HG02973 (cell line): ENCODE data around the gene ZNF281.
"Not testable (repeated sequence)": the region's sequence is repeated elsewhere in the genome, so short reads cannot be mapped to it uniquely, and the experiment has no call there.

Source experiments
- ATAC-seq: cut with Tn5 transposase; IDR thresholded peaks from one replicate; pipeline ENCODE4 v1.9.1; 2021; ENCODE audit warnings: moderate library complexity; ENCODE audit not compliant: unreplicated experiment

Gene ZNF281

GRCh38 chr1:200365897-200366426 is 43.9 kb downstream of the ZNF281 start:
- no peak for ATAC-seq

DNA sequence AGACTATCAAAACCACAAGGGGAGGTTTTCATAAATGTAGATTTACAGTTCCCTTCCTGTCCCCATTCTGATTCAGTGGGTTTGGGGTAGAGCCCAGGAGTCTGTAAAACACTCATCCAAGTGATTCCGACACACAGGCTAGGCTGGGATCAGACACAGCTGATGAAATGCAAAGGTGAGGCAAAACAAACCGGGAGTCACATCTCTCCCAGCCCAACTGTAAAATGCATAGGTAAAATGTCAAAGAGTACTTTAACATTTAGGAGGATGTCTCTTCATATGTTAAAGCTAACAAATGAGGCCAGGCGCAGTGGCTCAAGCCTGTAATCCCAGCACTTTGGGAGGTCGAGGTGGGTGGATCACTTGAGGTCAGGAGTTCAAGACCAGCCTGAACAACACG is 45.0 kb downstream of the ZNF281 start:
- no peak for ATAC-seq

DNA sequence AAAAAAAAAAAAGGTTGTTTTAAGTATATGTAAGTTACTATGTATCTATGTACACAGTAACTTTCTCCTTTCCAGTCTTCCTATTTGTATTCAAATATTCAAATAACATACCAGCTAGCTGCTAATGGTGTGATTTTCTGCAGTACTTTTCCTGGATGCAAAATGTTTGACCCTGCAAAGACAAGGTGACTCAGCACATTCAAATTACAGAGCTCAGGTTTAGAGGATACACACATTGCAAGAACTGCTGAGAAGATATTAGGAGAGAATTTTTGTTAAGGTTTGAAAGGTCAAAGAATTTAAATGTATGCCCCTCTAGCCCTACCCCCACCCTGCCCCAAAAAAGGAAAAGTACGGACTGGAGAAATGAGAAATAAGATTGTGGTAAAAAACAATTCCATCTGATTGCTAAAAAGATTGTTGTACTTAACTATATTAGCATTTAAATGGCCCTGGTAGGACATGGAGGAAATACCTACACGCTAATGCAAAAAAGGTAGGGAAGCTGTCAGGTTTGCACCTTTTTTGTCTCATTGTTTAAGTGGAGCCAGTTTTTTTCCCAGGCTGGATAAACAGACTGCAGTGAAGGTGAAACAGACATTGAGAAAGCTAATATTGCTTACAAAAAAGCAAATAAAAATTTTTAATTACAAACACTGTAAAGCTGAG is 45.6 kb downstream of the ZNF281 start:
- no peak for ATAC-seq

- no peak for ATAC-seq
Measured at GRCh38 chr1:200363264-200363933, 46.4 kb downstream of the ZNF281 start.

- no peak for ATAC-seq
Measured at GRCh38 chr1:200362421-200362820, 47.4 kb downstream of the ZNF281 start.

- ATAC-seq = no peak
Measured at GRCh38 chr1:200359610-200360163, 50.1 kb downstream of the ZNF281 start.

DNA sequence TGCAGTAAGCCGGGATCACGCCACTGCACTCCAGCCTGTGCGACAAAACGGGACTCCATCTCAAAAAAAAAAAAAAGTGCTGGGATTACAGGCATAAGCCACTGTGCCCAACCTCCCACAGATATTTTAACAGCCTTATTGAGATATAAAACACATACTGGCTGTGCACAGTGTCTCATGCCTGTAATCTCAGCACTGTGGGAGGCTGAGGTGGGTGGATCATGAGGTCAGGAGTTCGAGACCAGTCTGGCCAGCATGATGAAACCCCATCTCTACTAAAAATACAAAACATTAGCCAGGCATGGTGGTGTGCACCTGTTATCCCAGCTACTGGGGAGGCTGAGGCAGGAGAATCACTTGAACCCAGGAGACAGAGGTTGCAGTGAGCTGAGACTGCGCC is 51.9 kb downstream of the ZNF281 start:
- ATAC-seq = not testable (repeated sequence)

DNA sequence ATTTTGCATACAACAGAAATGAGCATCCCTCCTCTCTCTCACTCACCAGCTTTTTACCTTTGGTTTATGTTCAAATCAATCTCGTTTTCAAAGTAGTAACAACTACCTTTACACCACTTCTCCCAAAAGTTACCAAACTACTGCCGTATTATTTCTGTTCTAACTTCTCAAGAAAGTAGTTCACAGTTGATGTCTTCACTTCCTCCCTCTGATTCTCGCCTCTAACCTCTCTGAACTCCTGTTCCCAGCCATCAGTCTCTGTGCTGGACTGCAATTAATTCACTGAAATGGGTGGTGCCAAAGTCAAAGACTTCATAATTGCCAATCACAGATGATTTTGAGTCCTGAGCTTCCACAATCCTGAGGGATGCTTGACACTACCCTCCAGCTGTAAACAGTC is 54.0 kb downstream of the ZNF281 start:
- no peak for ATAC-seq
